IMR-90 (cell line): ENCODE results near the gene ATG101. TPM values are rescaled to one million over a fixed set of nuclear protein-coding genes. Genes with fewer than 3 reads are reported as not detected.

ENCODE experiments used
- ATAC-seq: fragments of 200-7000 bp; cut with Tn5 transposase; 2 replicates; pipeline ENCODE4 v1.9.1; 2020; ENCODE audit warnings: low read depth, mild to moderate bottlenecking, moderate library complexity
- BruUV-seq: library from RNA; stranded (reverse); fragments of 400-500 nt; replicated peaks from 2 replicates; lab custom pipeline; 2021; lab: Mats Ljungman, UMichigan
- CTCF ChIA-PET: fragments of 300-600 bp; formaldehyde crosslinking; extraction: SDS; loops from one replicate; lab custom pipeline; 2021; ENCODE audit warnings: antibody characterized with exemption; lab: Yijun Ruan, JAX
- POLR2A ChIA-PET: fragments of 300-600 bp; sonication (Branson Sonifier 250); formaldehyde crosslinking; loops from one replicate; lab custom pipeline; 2022; ENCODE audit warnings: antibody characterized with exemption; ENCODE audit not compliant: unreplicated experiment; lab: Charles Lee
- DNase-seq: peaks from one replicate; pipeline ENCODE4 v3.0.0; 2013
- H2AFZ ChIP-seq: replicated peaks from 2 replicates; pipeline ENCODE3; 2013; ENCODE audit warnings: low read length, mild to moderate bottlenecking; ENCODE audit not compliant: poor library complexity
- H2AK5ac ChIP-seq: 2 replicates; pipeline ENCODE4 v1.6.1; 2013; ENCODE audit warnings: low read depth, low read length, inconsistent platforms
- H2AK9ac ChIP-seq: replicated peaks from 2 replicates; pipeline ENCODE3; 2013; ENCODE audit warnings: mild to moderate bottlenecking, low read depth, low read length, moderate library complexity; ENCODE audit not compliant: poor library complexity
- H2BK120ac ChIP-seq: 2 replicates; pipeline ENCODE4 v1.6.1; 2013; ENCODE audit warnings: low read depth, low read length, inconsistent platforms
- H2BK15ac ChIP-seq: 3 replicates; pipeline ENCODE4 v1.6.1; 2013; ENCODE audit warnings: low read depth, low read length, inconsistent platforms
- H2BK20ac ChIP-seq: 2 replicates; pipeline ENCODE4 v1.6.1; 2013; ENCODE audit warnings: low read depth, mild to moderate bottlenecking, inconsistent platforms, low read length, moderate library complexity
- H2BK5ac ChIP-seq: 2 replicates; pipeline ENCODE4 v1.6.1; 2013; ENCODE audit warnings: mild to moderate bottlenecking, low read depth, low read length, inconsistent platforms; ENCODE audit not compliant: poor library complexity, severe bottlenecking
- H3K14ac ChIP-seq: replicated peaks from 2 replicates; pipeline ENCODE4 v1.6.1; 2013; ENCODE audit warnings: low read depth, low read length, inconsistent platforms
- H3K18ac ChIP-seq: 2 replicates; pipeline ENCODE4 v1.6.1; 2013; ENCODE audit warnings: low read depth, low read length, control low read depth
- H3K23ac ChIP-seq: 2 replicates; pipeline ENCODE4 v1.6.1; 2013; ENCODE audit warnings: low read depth, low read length, inconsistent platforms
- H3K27ac ChIP-seq: 2 replicates; pipeline ENCODE4 v1.5.1; 2013; ENCODE audit warnings: mild to moderate bottlenecking, control low read depth, low read length; ENCODE audit not compliant: insufficient read depth
- H3K27me3 ChIP-seq: 2 replicates; pipeline ENCODE4 v1.6.1; 2013; ENCODE audit warnings: low read length; ENCODE audit not compliant: control insufficient read depth, insufficient read depth
- H3K36me3 ChIP-seq: 2 replicates; pipeline ENCODE4 v1.6.1; 2013; ENCODE audit warnings: low read length, mixed read lengths; ENCODE audit not compliant: control insufficient read depth, insufficient read depth
- H3K4ac ChIP-seq: 2 replicates; pipeline ENCODE4 v1.6.1; 2013; ENCODE audit warnings: low read depth, low read length, inconsistent platforms
- H3K4me1 ChIP-seq: 2 replicates; pipeline ENCODE4 v1.6.1; 2013; ENCODE audit warnings: low read length, mixed read lengths; ENCODE audit not compliant: control insufficient read depth, insufficient read depth
- H3K4me2 ChIP-seq: 2 replicates; pipeline ENCODE4 v1.6.1; 2013; ENCODE audit warnings: low read depth, mild to moderate bottlenecking, control low read depth, low read length, moderate library complexity
- H3K4me3 ChIP-seq: 2 replicates; pipeline ENCODE4 v1.5.1; 2013; ENCODE audit warnings: low read depth, mild to moderate bottlenecking, control low read depth, low read length, moderate library complexity; ENCODE audit not compliant: insufficient read depth
- H3K56ac ChIP-seq: 2 replicates; pipeline ENCODE4 v1.6.1; 2013; ENCODE audit warnings: low read length, inconsistent platforms; ENCODE audit not compliant: insufficient read depth; ENCODE audit errors: extremely low read depth
- H3K79me1 ChIP-seq, 2 experiments: 2 replicates each; pipeline ENCODE4 v1.6.1; 2013; ENCODE audit warnings: low read length in 2 of 2, inconsistent platforms in 1 of 2, low read depth in 1 of 2
- H3K9ac ChIP-seq: 2 replicates; pipeline ENCODE4 v1.6.1; 2013; ENCODE audit warnings: low read depth, low read length, control low read depth
- H3K9me1 ChIP-seq: 2 replicates; pipeline ENCODE4 v1.6.1; 2013; ENCODE audit warnings: low read length, inconsistent platforms; ENCODE audit not compliant: insufficient read depth
- H3K9me3 ChIP-seq: 2 replicates; pipeline ENCODE4 v1.6.1; 2013; ENCODE audit warnings: low read length; ENCODE audit not compliant: control insufficient read depth, insufficient read depth
- H4K20me1 ChIP-seq: 2 replicates; pipeline ENCODE4 v1.6.1; 2013; ENCODE audit warnings: low read length, inconsistent platforms; ENCODE audit not compliant: insufficient read depth
- H4K5ac ChIP-seq: 2 replicates; pipeline ENCODE4 v1.6.1; 2013; ENCODE audit warnings: mild to moderate bottlenecking, low read depth, low read length, control low read depth
- H4K8ac ChIP-seq, 2 experiments: 2 replicates each; pipeline ENCODE4 v1.6.1; 2013; ENCODE audit warnings: low read depth in 2 of 2, low read length in 2 of 2, control low read depth in 1 of 2, inconsistent platforms in 1 of 2
- H4K91ac ChIP-seq: 2 replicates; pipeline ENCODE4 v1.6.1; 2013; ENCODE audit warnings: low read depth, low read length, inconsistent platforms; ENCODE audit not compliant: insufficient read depth
- BHLHE40 ChIP-seq: fragments of 150-350 bp; IDR thresholded peaks from 2 replicates; pipeline ENCODE4 v1.6.1; 2016; ENCODE audit warnings: mild to moderate bottlenecking, low read depth, low read length
- CEBPB ChIP-seq: IDR thresholded peaks from 2 replicates; pipeline ENCODE4 v1.6.1; 2012; ENCODE audit warnings: low read depth, low read length, improper control_type of control experiment
- CHD1 ChIP-seq: IDR thresholded peaks from 2 replicates; pipeline ENCODE4 v1.6.1; 2012; ENCODE audit warnings: low read depth, low read length, improper control_type of control experiment
- FOS ChIP-seq: fragments of 150-350 bp; IDR thresholded peaks from 2 replicates; pipeline ENCODE4 v1.6.1; 2016; ENCODE audit warnings: low read depth, low read length
- MAZ ChIP-seq: IDR thresholded peaks from 2 replicates; pipeline ENCODE4 v1.6.1; 2012; ENCODE audit warnings: low read depth, mild to moderate bottlenecking, low read length, improper control_type of control experiment, moderate library complexity, borderline replicate concordance
- MXI1 ChIP-seq: IDR thresholded peaks from 2 replicates; pipeline ENCODE4 v1.6.1; 2012; ENCODE audit warnings: low read depth, mild to moderate bottlenecking, low read length, moderate library complexity, borderline replicate concordance
- NFE2L2 ChIP-seq: fragments of 150-350 bp; IDR thresholded peaks from 2 replicates; pipeline ENCODE4 v1.6.1; 2016; ENCODE audit warnings: low read depth, mild to moderate bottlenecking, low read length
- POLR2A ChIP-seq: IDR thresholded peaks from 2 replicates; pipeline ENCODE4 v1.6.1; 2012; ENCODE audit warnings: mild to moderate bottlenecking, low read depth, low read length
- RCOR1 ChIP-seq: IDR thresholded peaks from 2 replicates; pipeline ENCODE4 v1.6.1; 2012; ENCODE audit warnings: mild to moderate bottlenecking, low read length, improper control_type of control experiment; ENCODE audit not compliant: insufficient replicate concordance
- RFX5 ChIP-seq: IDR thresholded peaks from 2 replicates; pipeline ENCODE4 v1.8.0; 2012; ENCODE audit warnings: low read depth, mild to moderate bottlenecking, low read length, moderate library complexity
- SMC3 ChIP-seq: fragments of 150-350 bp; IDR thresholded peaks from 2 replicates; pipeline ENCODE4 v1.6.1; 2016; ENCODE audit warnings: low read depth, mild to moderate bottlenecking, antibody characterized with exemption, low read length, moderate library complexity
- WGBS, 2 experiments: methylation state at CpG; one replicate each; pipeline versions ENCODE4 v1.1.5 to v1.1.7; 2013; ENCODE audit warnings: missing lambda C conversion rate in 2 of 2; ENCODE audit not compliant: insufficient read length in 1 of 2; ENCODE audit errors: extremely low coverage in 2 of 2; 5-methylcytosine and 5-hydroxymethylcytosine counted together
- dilution Hi-C: fragments of 300-500 bp; cut with HindIII; formaldehyde crosslinking; loops from one replicate; pipeline ENCODE4 v1.14.3; 2018; ENCODE audit warnings: low sequenced_read_pairs; ENCODE audit not compliant: unreplicated experiment
- in situ Hi-C: fragments of 300-500 bp; cut with MboI; formaldehyde crosslinking; loops from 3 replicates; pipeline ENCODE4 v1.14.3; 2019; ENCODE audit warnings: low sequenced_read_pairs, inconsistent platforms, mixed read lengths
- intact Hi-C: fragments of 100-400 bp; cut with micrococcal nuclease; formaldehyde crosslinking; loops from 2 replicates; pipeline ENCODE4 v1.10.0; 2022
- polyA plus RNA-seq, 3 experiments: library from polyadenylated mRNA; depleted of rRNA; stranded (reverse); fragments of >200 nt; gene quantifications; 2 replicates each; pipeline ENCODE4 v1.2.3, GENCODE V29; 2012; ENCODE audit warnings: low replicate concordance in 1 of 3
- total RNA-seq: library from RNA; depleted of rRNA; stranded (reverse); fragments of >200 nt; gene quantifications from 2 replicates; pipeline ENCODE4 v1.2.3, GENCODE V29; 2012
- TF ChIP-seq, protein P1 (sequence below): fragments of 150-350 bp; IDR thresholded peaks from 2 replicates; pipeline ENCODE4 v1.6.1; 2016; ENCODE audit warnings: low read depth, mild to moderate bottlenecking, low read length, moderate library complexity, borderline replicate concordance
- TF ChIP-seq, protein P2 (sequence below): conservative IDR thresholded peaks from 2 replicates; pipeline ENCODE4 v1.5.1; 2012; ENCODE audit warnings: mild to moderate bottlenecking, low read depth, low read length, improper control_type of control experiment
- TF ChIP-seq, protein P3 (sequence below): fragments of 150-350 bp; IDR thresholded peaks from 2 replicates; pipeline ENCODE4 v1.6.1; 2017; ENCODE audit warnings: mild to moderate bottlenecking, antibody characterized with exemption, low read length, low read depth

Gene ATG101
- total and polyA plus RNA-seq, 2 of the 4 experiments (the other 2 are of a cell fraction) = 93.9 to 167 TPM

DNA sequence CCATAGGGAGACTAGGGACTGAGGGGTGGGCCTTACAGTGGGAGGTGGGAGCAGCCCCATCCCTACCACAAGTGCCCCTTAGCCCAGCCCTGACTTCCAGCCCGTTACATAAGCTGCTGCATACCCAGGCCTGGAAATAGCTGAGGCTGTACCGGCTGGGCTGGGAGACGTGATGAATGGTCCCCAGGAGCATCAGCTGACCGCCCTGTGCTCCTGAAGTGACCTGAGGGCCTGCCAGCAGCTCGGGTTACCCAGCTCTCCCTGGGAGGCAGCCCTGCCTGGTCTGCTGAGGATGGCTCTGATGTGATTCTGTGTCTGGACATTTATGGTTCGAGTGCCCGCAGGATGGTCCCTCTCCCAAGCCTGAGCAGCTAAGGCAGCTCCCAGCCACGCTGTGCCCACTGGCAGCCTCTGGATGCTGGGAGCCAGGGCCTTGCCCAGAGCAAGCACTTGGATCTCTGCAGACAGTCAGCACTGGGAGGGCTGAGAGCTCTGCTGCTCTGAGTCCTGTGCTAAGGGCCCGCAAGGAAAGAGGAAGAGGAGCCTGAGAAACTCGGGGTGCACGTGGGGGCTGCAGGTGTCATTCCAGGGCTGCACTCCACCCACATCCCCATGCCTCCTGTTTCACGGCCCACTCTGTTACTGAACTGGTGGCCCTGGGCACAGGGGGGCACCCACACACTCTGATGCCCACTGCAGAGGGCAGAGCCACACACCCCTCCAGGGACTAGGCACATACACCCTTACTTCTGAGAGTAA is 42.5 kb upstream of the ATG101 start:
- DNase-seq (no peak), ATAC-seq (no peak)
- Histone ChIP-seq H4K20me1 (no peaks in the 10 kb centered on the region; the same call in 1 of the 2 replicates), H2BK15ac (no peak overlapping the region), H3K4ac (no peak overlapping the region), H3K9me1 (no peaks in the 10 kb centered on the region; the same call in 1 of the 2 replicates), H2BK20ac (no peak overlapping the region), H4K91ac (no peak overlapping the region), H3K23ac (no peak overlapping the region), H3K79me1 (peaks cover 0 to 4% of the 10 kb centered on the region in 2 experiments; a peak in 1 of 4 replicates), H4K5ac (no peak overlapping the region), H3K9me3 (no peaks in the 10 kb centered on the region), H3K27ac (no peak overlapping the region), H2AFZ (peak overlapping the region; percentile 21), H3K36me3 (no peaks in the 10 kb centered on the region), H3K4me2 (no peak overlapping the region), H3K4me1 (peaks cover 7% of the 10 kb centered on the region; the same call in 1 of the 2 replicates), H2AK5ac (peak overlapping the region; percentile 81), H3K14ac (no peak overlapping the region), H3K27me3 (no peaks in the 10 kb centered on the region), H4K8ac (no peak overlapping the region), H3K4me3 (no peak overlapping the region), H2BK120ac (no peak overlapping the region), H3K56ac (no peak overlapping the region), H3K9ac (no peak overlapping the region), H2BK5ac (no peak overlapping the region), H3K18ac (no peak overlapping the region), H2AK9ac (peak overlapping the region; percentile 52)
- dilution Hi-C loops (no loop called here), in situ Hi-C loops (loop anchor here (5.0 kb wide), 1 partner anchor 55 kb away; no protein-coding TSS in a partner anchor), intact Hi-C loops (no loop called here)
- WGBS, 2 experiments = 60% methylated on average over 4 of the region's 12 CpGs; no CpG with 5 or more reads in 1 of the 2 experiments
- no peak for TF ChIP-seq MAZ
- no peak for TF ChIP-seq CEBPB
- TF ChIP-seq RCOR1 = no peak
- TF ChIP-seq, protein P1, sequence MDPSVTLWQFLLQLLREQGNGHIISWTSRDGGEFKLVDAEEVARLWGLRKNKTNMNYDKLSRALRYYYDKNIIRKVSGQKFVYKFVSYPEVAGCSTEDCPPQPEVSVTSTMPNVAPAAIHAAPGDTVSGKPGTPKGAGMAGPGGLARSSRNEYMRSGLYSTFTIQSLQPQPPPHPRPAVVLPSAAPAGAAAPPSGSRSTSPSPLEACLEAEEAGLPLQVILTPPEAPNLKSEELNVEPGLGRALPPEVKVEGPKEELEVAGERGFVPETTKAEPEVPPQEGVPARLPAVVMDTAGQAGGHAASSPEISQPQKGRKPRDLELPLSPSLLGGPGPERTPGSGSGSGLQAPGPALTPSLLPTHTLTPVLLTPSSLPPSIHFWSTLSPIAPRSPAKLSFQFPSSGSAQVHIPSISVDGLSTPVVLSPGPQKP = no peak
- TF ChIP-seq NFE2L2 = no peak
- TF ChIP-seq, protein P2, sequence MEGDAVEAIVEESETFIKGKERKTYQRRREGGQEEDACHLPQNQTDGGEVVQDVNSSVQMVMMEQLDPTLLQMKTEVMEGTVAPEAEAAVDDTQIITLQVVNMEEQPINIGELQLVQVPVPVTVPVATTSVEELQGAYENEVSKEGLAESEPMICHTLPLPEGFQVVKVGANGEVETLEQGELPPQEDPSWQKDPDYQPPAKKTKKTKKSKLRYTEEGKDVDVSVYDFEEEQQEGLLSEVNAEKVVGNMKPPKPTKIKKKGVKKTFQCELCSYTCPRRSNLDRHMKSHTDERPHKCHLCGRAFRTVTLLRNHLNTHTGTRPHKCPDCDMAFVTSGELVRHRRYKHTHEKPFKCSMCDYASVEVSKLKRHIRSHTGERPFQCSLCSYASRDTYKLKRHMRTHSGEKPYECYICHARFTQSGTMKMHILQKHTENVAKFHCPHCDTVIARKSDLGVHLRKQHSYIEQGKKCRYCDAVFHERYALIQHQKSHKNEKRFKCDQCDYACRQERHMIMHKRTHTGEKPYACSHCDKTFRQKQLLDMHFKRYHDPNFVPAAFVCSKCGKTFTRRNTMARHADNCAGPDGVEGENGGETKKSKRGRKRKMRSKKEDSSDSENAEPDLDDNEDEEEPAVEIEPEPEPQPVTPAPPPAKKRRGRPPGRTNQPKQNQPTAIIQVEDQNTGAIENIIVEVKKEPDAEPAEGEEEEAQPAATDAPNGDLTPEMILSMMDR = no peak
- no peak for TF ChIP-seq CHD1
- no peak for TF ChIP-seq FOS
- TF ChIP-seq, protein P3, sequence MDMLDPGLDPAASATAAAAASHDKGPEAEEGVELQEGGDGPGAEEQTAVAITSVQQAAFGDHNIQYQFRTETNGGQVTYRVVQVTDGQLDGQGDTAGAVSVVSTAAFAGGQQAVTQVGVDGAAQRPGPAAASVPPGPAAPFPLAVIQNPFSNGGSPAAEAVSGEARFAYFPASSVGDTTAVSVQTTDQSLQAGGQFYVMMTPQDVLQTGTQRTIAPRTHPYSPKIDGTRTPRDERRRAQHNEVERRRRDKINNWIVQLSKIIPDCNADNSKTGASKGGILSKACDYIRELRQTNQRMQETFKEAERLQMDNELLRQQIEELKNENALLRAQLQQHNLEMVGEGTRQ = no peak
- TF ChIP-seq BHLHE40 = no peak
- TF ChIP-seq SMC3 = no peak
- TF ChIP-seq POLR2A = no peak
- no peak for TF ChIP-seq RFX5
- TF ChIP-seq MXI1 = no peak
- ChIA-PET POLR2A (no interaction called here), CTCF (interaction anchor here (1.0 to 2.8 kb wide), 2 partner anchors 31 to 54 kb away, joined by 3 to 55 read pairs; partner anchors contain the start of gene SMIM41)
- BruUV-seq = no TSS peak
